MM.1S (cell line): ENCODE measurements around the gene ITGA11.

Experiments used
- DNase-seq: peaks from one replicate; pipeline ENCODE4 v3.0.0-alpha.2; 2015
- H2AFZ ChIP-seq: fragments of 300-600 bp; sonication (generic); 2 replicates; pipeline ENCODE4 v1.6.0; 2016; ENCODE audit warnings: antibody characterized with exemption, low read length
- H3F3A ChIP-seq: fragments of 300-600 bp; sonication (generic); 2 replicates; pipeline ENCODE4 v1.6.1; 2016; ENCODE audit warnings: mild to moderate bottlenecking, antibody characterized with exemption, low read length, moderate library complexity, mixed read lengths; ENCODE audit not compliant: insufficient read depth
- H3K27ac ChIP-seq: fragments of 300-600 bp; sonication (generic); 2 replicates; pipeline ENCODE4 v1.5.1; 2016; ENCODE audit warnings: mild to moderate bottlenecking, low read length
- H3K27me3 ChIP-seq: fragments of 300-600 bp; sonication (generic); replicated peaks from 2 replicates; pipeline ENCODE4 v1.6.0; 2016; ENCODE audit warnings: low read length; ENCODE audit not compliant: insufficient read depth
- H3K36me3 ChIP-seq: fragments of 300-600 bp; sonication (generic); replicated peaks from 2 replicates; pipeline ENCODE4 v1.6.1; 2016; ENCODE audit warnings: mild to moderate bottlenecking, low read length, mixed read lengths; ENCODE audit not compliant: insufficient read depth
- H3K4me1 ChIP-seq: fragments of 300-600 bp; sonication (generic); 2 replicates; pipeline ENCODE4 v1.6.1; 2016; ENCODE audit warnings: low read length, mixed read lengths
- H3K4me2 ChIP-seq: fragments of 300-600 bp; sonication (generic); 2 replicates; pipeline ENCODE4 v1.6.0; 2016; ENCODE audit warnings: low read depth, low read length
- H3K4me3 ChIP-seq: fragments of 300-600 bp; sonication (generic); 2 replicates; pipeline ENCODE4 v1.5.1; 2016; ENCODE audit warnings: low read length, mixed read lengths
- H3K79me2 ChIP-seq: fragments of 300-600 bp; sonication (generic); 2 replicates; pipeline ENCODE4 v1.6.1; 2016; ENCODE audit warnings: mixed run types, low read length, mixed read lengths
- H3K9ac ChIP-seq: fragments of 300-600 bp; sonication (generic); 2 replicates; pipeline ENCODE4 v1.6.1; 2016; ENCODE audit warnings: low read length, mixed read lengths
- H3K9me2 ChIP-seq: fragments of 300-600 bp; sonication (generic); replicated peaks from 2 replicates; pipeline ENCODE4 v1.6.1; 2016; ENCODE audit warnings: mild to moderate bottlenecking, low read length, mixed read lengths; ENCODE audit not compliant: insufficient read depth
- H3K9me3 ChIP-seq: fragments of 300-600 bp; sonication (generic); replicated peaks from 2 replicates; pipeline ENCODE4 v1.6.1; 2016; ENCODE audit warnings: mild to moderate bottlenecking, low read length, mixed read lengths; ENCODE audit not compliant: insufficient read depth
- H4K20me1 ChIP-seq: fragments of 300-600 bp; sonication (generic); 2 replicates; pipeline ENCODE4 v1.6.1; 2016; ENCODE audit warnings: mild to moderate bottlenecking, low read length, moderate library complexity, mixed read lengths; ENCODE audit not compliant: insufficient read depth
- EZH2 ChIP-seq: fragments of 300-600 bp; sonication (generic); optimal IDR thresholded peaks from 2 replicates; pipeline ENCODE3; 2017; ENCODE audit warnings: low read depth, mild to moderate bottlenecking, antibody characterized with exemption, low read length, mixed read lengths
- EZH2phosphoT487 ChIP-seq: fragments of 300-600 bp; sonication (generic); IDR thresholded peaks from 2 replicates; pipeline ENCODE4 v1.6.1; 2018; ENCODE audit warnings: antibody characterized with exemption, low read length
- TF ChIP-seq, protein P1 (sequence below): fragments of 300-600 bp; sonication (generic); IDR thresholded peaks from 2 replicates; pipeline ENCODE4 v1.5.1; 2016; ENCODE audit warnings: antibody characterized with exemption, low read length, mixed read lengths

Gene ITGA11

DNA sequence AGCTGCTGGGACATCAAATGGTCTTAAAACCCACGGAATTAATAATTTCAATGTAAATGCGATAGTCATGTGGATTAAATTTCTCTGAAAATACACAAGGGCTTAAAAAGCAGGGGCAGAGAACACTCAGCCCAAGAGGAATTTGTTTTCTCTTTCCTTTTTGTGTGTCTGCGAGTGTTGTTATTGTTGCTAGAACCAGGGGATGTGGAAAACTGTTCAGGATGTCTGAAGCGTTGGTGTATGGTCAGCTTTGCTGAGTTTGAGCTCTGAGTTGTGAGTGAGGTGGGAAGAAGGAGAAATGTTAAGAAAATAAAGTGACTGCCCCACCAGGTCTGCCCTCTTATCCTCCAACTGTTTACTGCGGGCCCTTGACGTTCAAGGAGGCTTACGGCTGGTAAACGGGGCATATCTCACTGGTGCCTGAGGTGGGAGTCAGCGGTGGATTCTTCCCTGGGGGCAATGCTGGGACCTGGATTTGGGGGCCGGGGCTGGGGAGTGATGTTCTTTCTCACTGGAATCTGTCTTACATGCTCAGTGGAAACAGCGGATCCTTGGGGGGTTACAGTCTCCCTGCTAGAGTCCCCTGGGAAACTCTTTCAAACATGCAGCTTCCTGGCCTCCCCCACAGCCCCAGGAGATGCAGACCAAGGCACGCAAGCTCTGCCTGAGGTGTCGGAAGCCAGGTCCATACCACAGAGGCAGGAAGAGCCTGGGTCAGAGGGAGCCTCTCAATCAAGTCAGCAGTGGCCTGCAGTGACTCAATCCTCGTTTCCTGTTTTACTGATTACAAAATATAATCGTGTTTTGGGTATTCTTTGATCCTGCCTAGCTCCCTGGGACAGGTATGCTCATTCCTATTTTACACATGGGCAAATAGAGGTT is 41.8 kb downstream of the ITGA11 start:
- Histone ChIP-seq H4K20me1 (no peaks in the 10 kb centered on the region), H3K4me2 (no peak overlapping the region), H3K9me2 (no peaks in the 10 kb centered on the region), H3F3A (no peaks in the 10 kb centered on the region), H3K27ac (no peak overlapping the region), H3K36me3 (no peaks in the 10 kb centered on the region), H3K4me3 (no peak overlapping the region), H3K79me2 (no peaks in the 10 kb centered on the region), H3K9ac (no peak overlapping the region), H2AFZ (no peak overlapping the region), H3K4me1 (no peaks in the 10 kb centered on the region), H3K9me3 (no peaks in the 10 kb centered on the region), H3K27me3 (no peaks in the 10 kb centered on the region)
- TF ChIP-seq EZH2: no peak
- TF ChIP-seq, protein P1, sequence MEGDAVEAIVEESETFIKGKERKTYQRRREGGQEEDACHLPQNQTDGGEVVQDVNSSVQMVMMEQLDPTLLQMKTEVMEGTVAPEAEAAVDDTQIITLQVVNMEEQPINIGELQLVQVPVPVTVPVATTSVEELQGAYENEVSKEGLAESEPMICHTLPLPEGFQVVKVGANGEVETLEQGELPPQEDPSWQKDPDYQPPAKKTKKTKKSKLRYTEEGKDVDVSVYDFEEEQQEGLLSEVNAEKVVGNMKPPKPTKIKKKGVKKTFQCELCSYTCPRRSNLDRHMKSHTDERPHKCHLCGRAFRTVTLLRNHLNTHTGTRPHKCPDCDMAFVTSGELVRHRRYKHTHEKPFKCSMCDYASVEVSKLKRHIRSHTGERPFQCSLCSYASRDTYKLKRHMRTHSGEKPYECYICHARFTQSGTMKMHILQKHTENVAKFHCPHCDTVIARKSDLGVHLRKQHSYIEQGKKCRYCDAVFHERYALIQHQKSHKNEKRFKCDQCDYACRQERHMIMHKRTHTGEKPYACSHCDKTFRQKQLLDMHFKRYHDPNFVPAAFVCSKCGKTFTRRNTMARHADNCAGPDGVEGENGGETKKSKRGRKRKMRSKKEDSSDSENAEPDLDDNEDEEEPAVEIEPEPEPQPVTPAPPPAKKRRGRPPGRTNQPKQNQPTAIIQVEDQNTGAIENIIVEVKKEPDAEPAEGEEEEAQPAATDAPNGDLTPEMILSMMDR: no peak
- no peak for DNase-seq

DNA sequence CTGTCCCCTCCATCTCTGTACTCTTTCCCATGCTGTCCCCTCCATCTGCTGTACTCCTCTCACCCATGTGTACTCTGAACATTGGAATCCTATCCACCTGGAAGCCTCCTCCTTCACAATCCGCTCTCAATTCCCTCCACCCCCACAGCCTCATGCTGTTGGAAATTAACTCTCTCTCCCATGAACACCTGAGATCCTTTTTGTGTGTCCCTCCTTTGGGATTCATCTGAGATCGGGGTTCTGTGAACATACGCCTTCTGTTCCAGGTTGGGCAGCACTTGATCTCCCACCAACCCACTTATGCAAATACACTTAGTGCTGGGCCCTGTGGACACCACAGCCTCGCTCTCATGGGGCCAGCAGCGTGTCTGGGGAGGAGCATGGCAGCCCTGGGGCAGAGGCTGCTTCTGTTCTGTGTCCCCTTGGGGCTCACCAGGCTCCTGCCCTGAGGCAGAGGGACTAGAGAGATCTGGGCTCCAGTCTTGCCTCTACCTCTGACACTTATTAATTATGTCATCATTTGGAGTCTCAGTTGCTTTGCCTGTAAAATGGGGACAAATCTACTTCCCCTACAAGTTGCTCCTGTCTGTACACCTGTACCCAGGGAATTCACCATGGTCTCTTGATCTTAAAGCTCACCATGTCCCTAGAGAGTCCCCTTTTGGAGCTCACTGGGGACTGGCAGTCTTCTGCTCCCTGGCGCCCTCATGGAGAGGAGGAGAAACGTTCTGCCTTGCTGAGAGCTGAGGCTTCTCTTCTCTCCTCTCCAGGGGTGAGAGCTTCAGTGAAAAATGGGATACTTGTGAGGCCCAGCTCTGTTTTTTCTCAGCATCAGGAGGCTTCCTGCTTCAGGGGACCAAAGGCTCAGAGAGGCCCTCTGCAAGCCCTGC is 42.7 kb downstream of the ITGA11 start:
- Histone ChIP-seq H3K4me1 (no peaks in the 10 kb centered on the region), H3K4me2 (no peak overlapping the region), H3K36me3 (no peaks in the 10 kb centered on the region), H2AFZ (no peak overlapping the region), H3F3A (no peaks in the 10 kb centered on the region), H3K9me3 (no peaks in the 10 kb centered on the region), H3K79me2 (no peaks in the 10 kb centered on the region), H3K9me2 (no peaks in the 10 kb centered on the region), H3K4me3 (no peak overlapping the region), H4K20me1 (no peaks in the 10 kb centered on the region), H3K9ac (no peak overlapping the region), H3K27me3 (no peaks in the 10 kb centered on the region), H3K27ac (no peak overlapping the region)
- TF ChIP-seq EZH2 (no peak), EZH2phosphoT487 (no peak)
- DNase-seq: no peak

DNA sequence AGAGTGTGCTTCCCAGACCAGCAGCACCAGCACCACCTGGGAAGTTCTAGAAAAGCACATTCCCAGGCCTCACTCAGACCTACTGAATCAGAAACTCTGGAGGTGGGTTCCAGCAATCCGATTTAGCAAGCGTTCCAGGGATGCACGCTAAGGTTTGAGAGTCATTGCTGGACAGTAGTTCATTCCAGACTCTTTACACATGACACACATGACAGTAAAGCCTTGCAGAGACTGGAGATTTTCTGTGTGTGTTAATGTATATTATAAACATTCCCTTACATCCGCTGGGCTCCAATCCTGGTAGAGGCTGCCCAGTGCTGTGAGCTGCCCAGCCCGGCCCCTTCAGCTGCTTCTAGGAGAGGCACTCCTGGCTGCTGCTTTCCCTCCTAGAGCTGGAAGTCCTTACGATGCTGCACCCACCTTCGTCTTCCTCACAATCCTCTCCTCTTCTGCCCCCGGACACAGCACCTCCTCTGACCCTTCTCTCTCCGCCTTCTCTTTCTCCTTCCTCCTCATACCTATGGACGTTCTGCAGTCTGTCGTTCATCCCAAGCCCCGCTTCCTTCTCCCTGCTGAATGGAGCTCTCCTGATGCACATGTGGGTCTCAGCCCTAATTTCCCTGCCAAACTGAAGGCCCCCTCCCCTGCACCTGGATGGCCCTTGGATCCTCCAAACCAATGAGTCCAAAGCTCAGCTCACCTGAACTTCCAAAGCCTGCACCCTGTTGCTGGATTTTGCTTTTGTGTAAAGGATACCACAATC is 44.4 kb downstream of the ITGA11 start:
- H3K4me2 ChIP-seq: no peak overlapping the region
- no peaks in the 10 kb centered on the region for H3K9me2 ChIP-seq
- H3K79me2 ChIP-seq: no peaks in the 10 kb centered on the region
- no peaks in the 10 kb centered on the region for H4K20me1 ChIP-seq
- no peaks in the 10 kb centered on the region for H3K36me3 ChIP-seq
- no peaks in the 10 kb centered on the region for H3F3A ChIP-seq
- no peaks in the 10 kb centered on the region for H3K27me3 ChIP-seq
- no peak overlapping the region for H2AFZ ChIP-seq
- H3K4me3 ChIP-seq: no peak overlapping the region
- no peak overlapping the region for H3K9ac ChIP-seq
- no peaks in the 10 kb centered on the region for H3K9me3 ChIP-seq
- no peak overlapping the region for H3K27ac ChIP-seq
- no peaks in the 10 kb centered on the region for H3K4me1 ChIP-seq
- DNase-seq: no peak
- TF ChIP-seq EZH2 (no peak), EZH2phosphoT487 (no peak)
- TF ChIP-seq, protein P1: no peak
